ENCODE data around the gene CELSR1. TPM values are rescaled to one million over a fixed set of nuclear protein-coding genes. Genes with fewer than 3 reads are reported as not detected.

CELSR1 gene
- total and polyA plus RNA-seq, 7 donors = 0.09 to 0.39 (median 0.18) TPM

GRCh38 chr22:46346680-46347405 is 190.6 kb downstream of the CELSR1 start:
- H3K9me3 ChIP-seq = no peaks in the 10 kb centered on the region
- intact Hi-C loops (cut with DNase I) = no loop called here
- no peaks in the 10 kb centered on the region for H3K4me1 ChIP-seq
- DNase-seq (peak in 1 of 2 donors; percentile 36), ATAC-seq (peak; percentile 32 to 54 (median 41))
- no peak for TF ChIP-seq CTCF (IDR thresholded peaks at IDR 0.05)
- H3K4me3 ChIP-seq = no peak overlapping the region
- no peaks in the 10 kb centered on the region for H3K27me3 ChIP-seq (ENCODE audit: insufficient read depth in 3 of 3, low read length in 2 of 3)
- WGBS, 3 donors = 69 to 74% (median 73%) methylated on average over 19 of the region's 19 CpGs
- H3K36me3 ChIP-seq (ENCODE audit: insufficient read depth in 1 of 2, low read depth in 1 of 2) = peaks cover 6 to 99% of the 10 kb centered on the region in 2 donors
- no peak overlapping the region for H3K27ac ChIP-seq

DNA sequence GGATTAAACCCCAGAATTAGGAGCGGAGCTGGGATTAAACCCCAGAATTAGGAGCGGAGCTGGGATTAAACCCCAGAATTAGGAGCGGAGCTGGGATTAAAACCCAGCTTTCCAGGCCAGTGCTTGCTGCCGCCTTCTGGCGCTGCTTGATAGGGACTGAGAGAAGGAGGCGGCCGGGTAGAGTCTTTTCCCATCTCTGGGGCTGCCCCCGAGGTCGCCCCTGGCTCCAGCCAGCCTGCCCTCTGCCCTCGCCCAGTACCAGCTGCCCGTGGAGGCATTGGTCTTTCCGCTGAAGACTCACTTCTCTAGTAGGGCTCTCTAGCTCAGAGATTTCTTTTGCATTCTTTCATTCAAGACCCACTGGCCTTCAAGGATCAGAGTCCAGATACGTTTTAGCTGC is 196.7 kb downstream of the CELSR1 start:
- ATAC-seq (no peak), DNase-seq (peak in 1 of 2 donors; percentile 23)
- TF ChIP-seq CTCF (IDR thresholded peaks at IDR 0.05) = no peak
- Histone ChIP-seq H3K4me3 (no peak overlapping the region), H3K27me3 (ENCODE audit: insufficient read depth in 3 of 3, low read length in 2 of 3) (no peaks in the 10 kb centered on the region), H3K36me3 (ENCODE audit: insufficient read depth in 1 of 2, low read depth in 1 of 2) (peaks cover 3 to 77% of the 10 kb centered on the region in 2 donors), H3K9me3 (no peaks in the 10 kb centered on the region), H3K27ac (no peak overlapping the region), H3K4me1 (peaks cover 10% of the 10 kb centered on the region)
- 87 to 93% (median 90%) methylated on average over 12 to 13 of the region's 13 CpGs for WGBS, 3 donors
- intact Hi-C loops (cut with DNase I) = no loop called here

DNA sequence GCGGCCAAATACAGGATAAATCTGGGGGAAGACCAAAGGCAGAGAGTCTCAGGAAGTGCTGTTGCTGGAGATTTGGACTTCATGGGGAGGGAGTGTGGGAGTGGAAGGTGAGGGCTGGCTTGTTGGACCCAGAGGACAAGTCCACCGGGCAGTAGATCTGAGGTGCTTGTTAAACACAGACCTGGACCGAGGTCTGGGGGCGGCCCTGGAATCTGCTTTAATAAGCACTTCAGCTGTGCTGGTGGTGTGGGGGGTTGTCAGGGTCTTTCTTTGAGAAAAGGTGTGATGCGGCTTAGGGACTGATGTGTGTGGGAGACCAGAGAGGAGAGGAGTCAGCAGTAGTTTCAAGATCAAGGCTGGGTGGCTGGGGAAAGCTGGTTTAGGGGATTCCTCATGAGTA is 197.5 kb downstream of the CELSR1 start:
- H3K27me3 ChIP-seq (ENCODE audit: insufficient read depth in 3 of 3, low read length in 2 of 3) = no peaks in the 10 kb centered on the region
- TF ChIP-seq CTCF (IDR thresholded peaks at IDR 0.05) = no peak
- H3K4me1 ChIP-seq = peaks cover 10% of the 10 kb centered on the region
- no peak for ATAC-seq
- H3K4me3 ChIP-seq = no peak overlapping the region
- no peaks in the 10 kb centered on the region for H3K9me3 ChIP-seq
- no peak overlapping the region for H3K27ac ChIP-seq
- 92 to 95% (median 92%) methylated on average over 5 of the region's 5 CpGs for whole genome bisulfite sequencing, 3 donors
- DNase-seq = peak in 1 of 2 donors; percentile 17
- intact Hi-C loops (cut with DNase I) = no loop called here
- H3K36me3 ChIP-seq (ENCODE audit: insufficient read depth in 1 of 2, low read depth in 1 of 2) = peaks cover 3 to 71% of the 10 kb centered on the region in 2 donors

GRCh38 chr22:46338636-46339035 is 198.8 kb downstream of the CELSR1 start:
- WGBS, 3 donors = 82 to 89% (median 88%) methylated on average over 8 of the region's 8 CpGs
- ATAC-seq = no peak
- peak in 1 of 2 donors; percentile 11 for DNase-seq
- Histone ChIP-seq H3K4me1 (peaks cover 10% of the 10 kb centered on the region), H3K9me3 (no peaks in the 10 kb centered on the region), H3K36me3 (ENCODE audit: insufficient read depth in 1 of 2, low read depth in 1 of 2) (peaks cover 3 to 58% of the 10 kb centered on the region in 2 donors), H3K27ac (no peak overlapping the region), H3K27me3 (ENCODE audit: insufficient read depth in 3 of 3, low read length in 2 of 3) (no peaks in the 10 kb centered on the region), H3K4me3 (no peak overlapping the region)
- TF ChIP-seq CTCF (IDR thresholded peaks at IDR 0.05) = no peak
- intact Hi-C loops (cut with DNase I) = no loop called here
